ENCODE measurements around the gene SGMS2.

Gene SGMS2

DNA sequence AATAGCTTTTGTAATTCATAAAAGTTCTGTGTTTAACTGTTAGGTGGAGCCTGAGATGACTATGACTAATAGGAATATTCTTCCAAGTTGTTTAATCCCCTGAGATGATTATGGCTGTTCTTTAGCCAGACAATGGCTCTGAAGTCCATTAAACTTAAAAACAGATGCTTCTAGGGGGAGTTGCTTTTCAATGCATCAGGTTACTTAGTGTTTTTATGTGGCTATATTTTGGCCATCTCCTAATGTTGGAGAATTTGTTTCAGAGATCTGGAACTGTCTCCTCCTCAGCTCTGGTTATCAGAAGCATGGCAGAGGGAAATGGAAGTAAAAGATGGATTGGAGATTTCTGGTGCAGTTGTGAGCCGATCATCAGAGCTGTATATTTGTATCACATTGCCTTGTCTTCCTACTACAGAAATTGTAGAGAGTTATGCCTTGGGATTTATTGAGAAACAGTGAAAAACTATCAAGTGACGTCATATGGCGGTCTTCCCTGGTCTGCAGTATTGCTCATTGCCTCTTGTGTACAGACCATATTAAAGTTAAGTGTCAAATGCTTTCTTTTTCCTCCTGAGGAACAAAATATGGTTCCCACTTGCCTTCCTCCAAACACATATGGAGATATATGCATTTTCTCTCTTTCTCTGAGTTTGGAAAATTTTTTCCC lies 29.8 kb downstream of the SGMS2 start:
- no peaks in the 10 kb centered on the region for H3K36me3 ChIP-seq
- no peak overlapping the region for H3K27ac ChIP-seq
- H3K27me3 ChIP-seq (ENCODE audit: insufficient read depth, low read depth, severe bottlenecking), result no peaks in the 10 kb centered on the region
- TF ChIP-seq, protein P1, sequence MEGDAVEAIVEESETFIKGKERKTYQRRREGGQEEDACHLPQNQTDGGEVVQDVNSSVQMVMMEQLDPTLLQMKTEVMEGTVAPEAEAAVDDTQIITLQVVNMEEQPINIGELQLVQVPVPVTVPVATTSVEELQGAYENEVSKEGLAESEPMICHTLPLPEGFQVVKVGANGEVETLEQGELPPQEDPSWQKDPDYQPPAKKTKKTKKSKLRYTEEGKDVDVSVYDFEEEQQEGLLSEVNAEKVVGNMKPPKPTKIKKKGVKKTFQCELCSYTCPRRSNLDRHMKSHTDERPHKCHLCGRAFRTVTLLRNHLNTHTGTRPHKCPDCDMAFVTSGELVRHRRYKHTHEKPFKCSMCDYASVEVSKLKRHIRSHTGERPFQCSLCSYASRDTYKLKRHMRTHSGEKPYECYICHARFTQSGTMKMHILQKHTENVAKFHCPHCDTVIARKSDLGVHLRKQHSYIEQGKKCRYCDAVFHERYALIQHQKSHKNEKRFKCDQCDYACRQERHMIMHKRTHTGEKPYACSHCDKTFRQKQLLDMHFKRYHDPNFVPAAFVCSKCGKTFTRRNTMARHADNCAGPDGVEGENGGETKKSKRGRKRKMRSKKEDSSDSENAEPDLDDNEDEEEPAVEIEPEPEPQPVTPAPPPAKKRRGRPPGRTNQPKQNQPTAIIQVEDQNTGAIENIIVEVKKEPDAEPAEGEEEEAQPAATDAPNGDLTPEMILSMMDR (IDR thresholded peaks at IDR 0.05; ENCODE audit: low read depth, low read length), result no peak
- no peaks in the 10 kb centered on the region for H3K9me3 ChIP-seq (ENCODE audit: severe bottlenecking)
- no peak for DNase-seq
- no peak overlapping the region for H3K4me3 ChIP-seq (ENCODE audit: low read depth, low read length)

DNA sequence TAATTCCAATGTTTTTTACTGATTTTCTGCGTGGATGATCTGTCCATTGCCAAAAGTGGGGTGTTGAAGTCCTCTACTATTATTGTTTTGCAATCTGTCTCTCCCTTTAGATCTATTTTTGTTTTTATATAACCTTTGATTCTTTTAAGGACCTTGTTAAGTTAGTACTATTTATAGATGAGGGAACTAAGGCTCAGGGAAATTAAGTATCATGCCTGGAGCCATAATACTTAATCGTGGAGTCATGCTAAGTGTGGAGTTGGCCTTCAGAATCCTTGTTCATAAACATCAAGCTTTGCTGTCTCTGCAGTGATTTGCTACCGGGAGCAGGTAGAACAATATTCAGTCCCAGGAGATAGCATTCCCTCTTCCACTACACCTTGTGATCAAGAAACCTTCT lies 31.0 kb downstream of the SGMS2 start:
- H3K27ac ChIP-seq, result no peak overlapping the region
- H3K36me3 ChIP-seq, result no peaks in the 10 kb centered on the region
- no peaks in the 10 kb centered on the region for H3K27me3 ChIP-seq (ENCODE audit: insufficient read depth, low read depth, severe bottlenecking)
- H3K4me3 ChIP-seq (ENCODE audit: low read depth, low read length), result no peak overlapping the region
- TF ChIP-seq, protein P1 (IDR thresholded peaks at IDR 0.05; ENCODE audit: low read depth, low read length), result no peak
- no peaks in the 10 kb centered on the region for H3K9me3 ChIP-seq (ENCODE audit: severe bottlenecking)
- DNase-seq, result no peak

DNA sequence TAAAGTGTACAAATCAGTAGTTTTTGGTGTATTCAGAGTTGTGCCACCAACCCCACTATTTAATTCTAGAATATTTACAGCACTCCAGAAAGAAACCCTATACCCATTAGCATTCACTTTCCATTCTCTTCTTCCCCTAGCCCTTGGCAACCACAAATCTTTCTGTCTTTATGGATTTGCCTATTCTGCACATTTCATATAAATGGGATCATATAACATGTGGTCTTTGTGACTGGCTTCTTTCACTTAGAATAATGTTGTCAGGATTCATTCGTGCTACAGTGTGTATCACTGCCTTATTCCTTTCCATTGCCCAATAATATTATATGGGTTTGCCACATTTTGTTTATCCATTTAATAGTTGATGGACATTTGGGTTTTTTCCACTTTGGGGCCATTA lies 32.2 kb downstream of the SGMS2 start:
- TF ChIP-seq, protein P1 (IDR thresholded peaks at IDR 0.05; ENCODE audit: low read depth, low read length), result no peak
- DNase-seq, result no peak
- H3K36me3 ChIP-seq, result no peaks in the 10 kb centered on the region
- no peaks in the 10 kb centered on the region for H3K27me3 ChIP-seq (ENCODE audit: insufficient read depth, low read depth, severe bottlenecking)
- no peaks in the 10 kb centered on the region for H3K9me3 ChIP-seq (ENCODE audit: severe bottlenecking)
- no peak overlapping the region for H3K4me3 ChIP-seq (ENCODE audit: low read depth, low read length)
- no peak overlapping the region for H3K27ac ChIP-seq

GRCh38 chr4:107857741-107858140 lies 33.0 kb downstream of the SGMS2 start:
- H3K4me3 ChIP-seq (ENCODE audit: low read depth, low read length), result no peak overlapping the region
- H3K9me3 ChIP-seq (ENCODE audit: severe bottlenecking), result no peaks in the 10 kb centered on the region
- H3K27ac ChIP-seq, result no peak overlapping the region
- no peaks in the 10 kb centered on the region for H3K27me3 ChIP-seq (ENCODE audit: insufficient read depth, low read depth, severe bottlenecking)
- no peak for DNase-seq
- TF ChIP-seq, protein P1 (IDR thresholded peaks at IDR 0.05; ENCODE audit: low read depth, low read length), result no peak
- H3K36me3 ChIP-seq, result no peaks in the 10 kb centered on the region

GRCh38 chr4:107858158-107858742 lies 33.5 kb downstream of the SGMS2 start:
- H3K27me3 ChIP-seq (ENCODE audit: insufficient read depth, low read depth, severe bottlenecking), result no peaks in the 10 kb centered on the region
- H3K4me3 ChIP-seq (ENCODE audit: low read depth, low read length), result no peak overlapping the region
- no peaks in the 10 kb centered on the region for H3K9me3 ChIP-seq (ENCODE audit: severe bottlenecking)
- no peak for DNase-seq
- H3K27ac ChIP-seq, result no peak overlapping the region
- H3K36me3 ChIP-seq, result no peaks in the 10 kb centered on the region
- TF ChIP-seq, protein P1 (IDR thresholded peaks at IDR 0.05; ENCODE audit: low read depth, low read length), result no peak

GRCh38 chr4:107862658-107863057 lies 37.9 kb downstream of the SGMS2 start:
- DNase-seq, result no peak
- no peaks in the 10 kb centered on the region for H3K27me3 ChIP-seq (ENCODE audit: insufficient read depth, low read depth, severe bottlenecking)
- H3K4me3 ChIP-seq (ENCODE audit: low read depth, low read length), result no peak overlapping the region
- no peaks in the 10 kb centered on the region for H3K9me3 ChIP-seq (ENCODE audit: severe bottlenecking)
- TF ChIP-seq, protein P1 (IDR thresholded peaks at IDR 0.05; ENCODE audit: low read depth, low read length), result no peak
- H3K36me3 ChIP-seq, result no peaks in the 10 kb centered on the region
- no peak overlapping the region for H3K27ac ChIP-seq
